ENCODE results near the gene TRIM39. TPM values are rescaled to one million over a fixed set of nuclear protein-coding genes. Genes with fewer than 3 reads are reported as not detected.

TRIM39 gene
- total and polyA plus RNA-seq, 2 of the 4 experiments (the other 2 are of a cell fraction): 7.5 to 10.0 TPM

- TF ChIP-seq MAZ (IDR thresholded peaks at IDR 0.05; ENCODE audit: borderline replicate concordance, low read depth, low read length): no peak
- TF ChIP-seq RFX5 (IDR thresholded peaks at IDR 0.05; ENCODE audit: low read depth, low read length): no peak
- TF ChIP-seq ELK1 (IDR thresholded peaks at IDR 0.05; ENCODE audit: borderline replicate concordance, low read depth, low read length): no peak
- no peak for TF ChIP-seq CHD1 (IDR thresholded peaks at IDR 0.05; ENCODE audit: low read depth, low read length)
- no peak for TF ChIP-seq MXI1 (IDR thresholded peaks at IDR 0.05; ENCODE audit: borderline replicate concordance, low read depth, low read length)
- no peak for TF ChIP-seq CTCF (conservative IDR thresholded peaks at IDR 0.05; ENCODE audit: low read depth, low read length)
- TF ChIP-seq RAD21 (IDR thresholded peaks at IDR 0.05; ENCODE audit: low read length): no peak
- no peak for TF ChIP-seq SMC3 (IDR thresholded peaks at IDR 0.05; ENCODE audit: low read depth, low read length)
- TF ChIP-seq USF2 (IDR thresholded peaks at IDR 0.05; ENCODE audit: low read depth, low read length): no peak
- H3K56ac ChIP-seq (ENCODE audit: extremely low read depth, insufficient read depth, low read length): no peak overlapping the region
- no TSS peak for BruUV-seq (replicated peaks)
Observed at GRCh38 chr6:30360139-30360538, 33.4 kb downstream of the TRIM39 start.

More at GRCh38 chr6:30360139-30360538, 33.4 kb downstream of the TRIM39 start:
- intact Hi-C loops (cut with micrococcal nuclease) (no loop called here), dilution Hi-C loops (cut with HindIII; ENCODE audit: low sequenced_read_pairs, unreplicated experiment) (no loop called here), in situ Hi-C loops (cut with MboI; ENCODE audit: low sequenced_read_pairs) (no loop called here)
- peaks cover 56% of the 10 kb centered on the region for H3K27me3 ChIP-seq (ENCODE audit: control insufficient read depth, insufficient read depth, low read length)
- H3K9me3 ChIP-seq (ENCODE audit: control insufficient read depth, insufficient read depth, low read length): peaks cover 3% of the 10 kb centered on the region; the same call in 1 of the 2 replicates
- H3K4me3 ChIP-seq (ENCODE audit: insufficient read depth, low read depth, low read length): no peak overlapping the region
- 35% methylated on average over 12 of the region's 13 CpGs; no CpG with 5 or more reads in 1 of the 2 experiments for whole genome bisulfite sequencing, 2 experiments (ENCODE audit: extremely low coverage in 2 of 2, insufficient read length in 1 of 2)
- POLR2A ChIA-PET (ENCODE audit: unreplicated experiment): no interaction called here
- H4K20me1 ChIP-seq (ENCODE audit: insufficient read depth, low read length): no peaks in the 10 kb centered on the region
- H3K79me1 ChIP-seq (ENCODE audit: low read depth in 1 of 2, low read length in 2 of 2): no peaks in the 10 kb centered on the region
- H3K18ac ChIP-seq (ENCODE audit: low read depth, low read length): no peak overlapping the region
- no peak overlapping the region for H2BK15ac ChIP-seq (ENCODE audit: low read depth, low read length)
- DNase-seq: no peak
- H3K4me2 ChIP-seq (ENCODE audit: low read depth, low read length): no peak overlapping the region
- H4K91ac ChIP-seq (ENCODE audit: insufficient read depth, low read depth, low read length): no peak overlapping the region
- H2AK5ac ChIP-seq (ENCODE audit: low read depth, low read length): no peak overlapping the region
- CTCF ChIA-PET: no interaction called here
- no peak overlapping the region for H4K8ac ChIP-seq (ENCODE audit: low read depth in 2 of 2, low read length in 2 of 2)
- H3K23ac ChIP-seq (ENCODE audit: low read depth, low read length): no peak overlapping the region
- no peak overlapping the region for H3K4ac ChIP-seq (ENCODE audit: low read depth, low read length)
- H3K9me1 ChIP-seq (ENCODE audit: insufficient read depth, low read length): no peaks in the 10 kb centered on the region
- no peak for ATAC-seq (ENCODE audit: low read depth)
- no peak overlapping the region for H2AFZ ChIP-seq (replicated peaks; ENCODE audit: low read length, poor library complexity)
- no peak overlapping the region for H3K14ac ChIP-seq (replicated peaks; ENCODE audit: low read depth, low read length)
- H3K27ac ChIP-seq (ENCODE audit: insufficient read depth, low read length): no peak overlapping the region
- H4K5ac ChIP-seq (ENCODE audit: low read depth, low read length): no peak overlapping the region
- no peak overlapping the region for H2BK120ac ChIP-seq (ENCODE audit: low read depth, low read length)
- H2BK5ac ChIP-seq (ENCODE audit: low read depth, low read length, poor library complexity, severe bottlenecking): no peak overlapping the region
- H3K4me1 ChIP-seq (ENCODE audit: control insufficient read depth, insufficient read depth, low read length): no peaks in the 10 kb centered on the region
- no peak overlapping the region for H2AK9ac ChIP-seq (replicated peaks; ENCODE audit: low read depth, low read length, poor library complexity)
- no peaks in the 10 kb centered on the region for H3K36me3 ChIP-seq (ENCODE audit: control insufficient read depth, insufficient read depth, low read length)
- no peak overlapping the region for H3K9ac ChIP-seq (ENCODE audit: low read depth, low read length)
- H2BK20ac ChIP-seq (ENCODE audit: low read depth, low read length): no peak overlapping the region

Measured in IMR-90 (cell line).